NCI-H187 (cell line): ENCODE data around the gene TSPAN18.

Experiments used
- DNase-seq, 2 experiments: peaks; one replicate each; lab custom pipeline; 2025; lab: John Stamatoyannopoulos, UW

Gene TSPAN18

GRCh38 chr11:44797051-44797450 is 70.3 kb downstream of the TSPAN18 start:
- no peak for DNase-seq

- DNase-seq, result no peak
These were observed 71.3 kb downstream of the TSPAN18 start for GRCh38 chr11:44797886-44798606.

- no peak for DNase-seq
These were observed 71.8 kb downstream of the TSPAN18 start for GRCh38 chr11:44798607-44798972.

- DNase-seq, result no peak
These were observed 72.2 kb downstream of the TSPAN18 start for GRCh38 chr11:44799012-44799411.

GRCh38 chr11:44802347-44802746 is 75.6 kb downstream of the TSPAN18 start:
- DNase-seq, result no peak

GRCh38 chr11:44803009-44803408 is 76.2 kb downstream of the TSPAN18 start:
- DNase-seq, result no peak

GRCh38 chr11:44804449-44805437 is 78.0 kb downstream of the TSPAN18 start:
- no peak for DNase-seq

- no peak for DNase-seq
These were observed 78.8 kb downstream of the TSPAN18 start for GRCh38 chr11:44805596-44805995.

- DNase-seq, result no peak
These were observed 81.4 kb downstream of the TSPAN18 start for GRCh38 chr11:44808053-44808753.

- no peak for DNase-seq
These were observed 82.5 kb downstream of the TSPAN18 start for GRCh38 chr11:44809283-44809682.

- no peak for DNase-seq
These were observed 85.2 kb downstream of the TSPAN18 start for GRCh38 chr11:44811841-44812448.

GRCh38 chr11:44812971-44813370 is 86.2 kb downstream of the TSPAN18 start:
- DNase-seq, result no peak

- DNase-seq, result no peak
These were observed 86.6 kb downstream of the TSPAN18 start for GRCh38 chr11:44813401-44813800.

GRCh38 chr11:44814881-44815592 is 88.3 kb downstream of the TSPAN18 start:
- DNase-seq, result no peak

GRCh38 chr11:44815917-44816456 is 89.2 kb downstream of the TSPAN18 start:
- no peak for DNase-seq

- no peak for DNase-seq
These were observed 90.0 kb downstream of the TSPAN18 start for GRCh38 chr11:44816761-44817160.

- no peak for DNase-seq
These were observed 90.6 kb downstream of the TSPAN18 start for GRCh38 chr11:44817207-44817949.

GRCh38 chr11:44818110-44818509 is 91.3 kb downstream of the TSPAN18 start:
- DNase-seq, result no peak

- no peak for DNase-seq
These were observed 92.6 kb downstream of the TSPAN18 start for GRCh38 chr11:44819346-44819745.

GRCh38 chr11:44822369-44822768 is 95.6 kb downstream of the TSPAN18 start:
- no peak for DNase-seq
